GM18505 (cell line): Measurements from ENCODE around the gene EXOC3.
A peak's percentile ranks its signal among the peaks of the same experiment; 100 is the strongest.

Experiments used
- ATAC-seq: cut with Tn5 transposase; IDR thresholded peaks from one replicate; pipeline ENCODE4 v1.9.1; 2021; ENCODE audit not compliant: unreplicated experiment
- POLR2A ChIP-seq: IDR thresholded peaks from 4 replicates; pipeline ENCODE4 v1.6.1; 2011; ENCODE audit warnings: borderline replicate concordance; ENCODE audit not compliant: insufficient read depth, insufficient read length; ENCODE audit errors: extremely low read depth

The EXOC3 gene

DNA sequence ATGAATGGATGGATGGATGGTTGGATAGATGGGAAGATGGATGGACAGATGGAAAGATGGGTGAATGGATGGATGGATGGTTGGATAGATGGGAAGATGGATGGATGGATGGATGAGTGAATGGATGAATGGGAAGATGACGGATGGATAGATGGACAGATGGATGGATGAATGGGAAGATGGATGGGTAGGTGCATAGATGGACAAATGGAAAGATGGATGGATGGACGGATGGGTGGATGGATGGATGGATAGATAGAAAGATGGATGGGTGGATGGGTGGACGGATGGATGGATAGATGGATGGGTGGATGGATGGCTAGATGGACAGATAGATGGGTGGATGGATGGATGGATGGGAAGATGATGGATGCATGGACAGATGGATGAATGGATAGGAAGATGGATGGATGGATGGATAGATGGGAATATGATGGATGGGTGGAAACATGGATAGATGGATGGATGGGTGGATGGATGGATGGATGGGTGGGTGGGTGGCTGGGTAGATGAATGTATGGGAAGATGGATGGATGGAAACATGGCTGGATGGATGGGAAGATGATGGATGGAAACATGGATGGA, 16.5 kb upstream of the EXOC3 start:
- no peak for ATAC-seq
- TF ChIP-seq POLR2A: no peak

GRCh38 chr5:427415-428087, 15.4 kb upstream of the EXOC3 start:
- ATAC-seq: no peak
- no peak for TF ChIP-seq POLR2A

DNA sequence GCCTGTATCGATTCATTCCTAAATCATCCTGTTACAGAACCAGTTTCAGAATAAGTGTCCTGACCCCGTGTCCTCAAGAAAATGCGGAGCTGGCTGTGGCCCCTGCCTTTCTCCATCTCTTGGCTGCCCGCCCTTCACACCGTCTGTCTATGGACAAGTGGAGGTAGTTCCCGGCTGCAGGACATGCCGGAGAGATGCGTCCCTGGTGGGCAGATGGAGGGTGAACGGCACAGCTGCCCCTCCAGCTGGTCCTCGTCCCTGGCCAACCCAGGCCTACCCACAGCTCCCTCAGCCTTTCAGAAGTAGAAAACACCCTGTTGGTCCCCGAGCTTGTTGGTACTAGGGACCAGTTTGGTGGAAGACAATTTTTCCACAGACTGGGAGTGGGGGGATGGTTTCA, 14.8 kb upstream of the EXOC3 start:
- no peak for TF ChIP-seq POLR2A
- no peak for ATAC-seq

GRCh38 chr5:428754-429452, 14.1 kb upstream of the EXOC3 start:
- no peak for ATAC-seq
- no peak for TF ChIP-seq POLR2A

- no peak for ATAC-seq
- no peak for TF ChIP-seq POLR2A
Observed at GRCh38 chr5:429453-430188, 13.4 kb upstream of the EXOC3 start.

DNA sequence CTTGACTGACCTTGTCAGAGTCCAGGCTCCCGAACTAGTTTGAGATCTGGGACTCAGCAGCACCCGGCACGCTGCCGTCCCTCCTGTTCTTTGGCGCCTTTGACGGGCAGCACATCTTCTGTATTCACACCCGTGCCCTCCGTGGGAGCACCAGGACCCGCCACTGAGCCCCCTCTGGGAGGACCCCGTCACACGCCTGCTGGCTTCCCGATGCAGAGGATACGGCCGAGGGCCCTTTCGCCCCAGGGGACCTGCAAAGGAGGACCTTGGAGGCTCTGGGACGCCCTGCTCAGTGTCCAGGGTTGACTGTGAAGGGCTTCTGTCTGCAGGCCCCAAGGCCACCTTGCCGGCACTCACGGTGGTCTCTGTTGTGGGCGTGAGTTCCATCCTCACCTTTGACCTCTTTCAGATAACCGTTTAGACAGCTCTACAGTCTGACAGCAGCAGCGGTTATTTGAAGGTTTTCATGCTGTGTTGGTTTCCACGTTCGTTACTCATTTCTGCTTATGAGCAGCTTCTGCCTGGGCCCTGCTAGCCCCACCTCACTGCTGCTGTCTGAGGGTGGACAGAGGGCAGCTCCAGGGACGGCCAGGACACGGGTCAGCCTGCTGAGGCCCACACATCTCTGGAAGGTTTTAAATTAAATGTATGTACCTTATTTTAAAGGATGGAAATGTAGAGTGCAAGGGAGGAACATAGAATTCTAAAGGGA, 12.6 kb upstream of the EXOC3 start:
- TF ChIP-seq POLR2A: no peak
- no peak for ATAC-seq

DNA sequence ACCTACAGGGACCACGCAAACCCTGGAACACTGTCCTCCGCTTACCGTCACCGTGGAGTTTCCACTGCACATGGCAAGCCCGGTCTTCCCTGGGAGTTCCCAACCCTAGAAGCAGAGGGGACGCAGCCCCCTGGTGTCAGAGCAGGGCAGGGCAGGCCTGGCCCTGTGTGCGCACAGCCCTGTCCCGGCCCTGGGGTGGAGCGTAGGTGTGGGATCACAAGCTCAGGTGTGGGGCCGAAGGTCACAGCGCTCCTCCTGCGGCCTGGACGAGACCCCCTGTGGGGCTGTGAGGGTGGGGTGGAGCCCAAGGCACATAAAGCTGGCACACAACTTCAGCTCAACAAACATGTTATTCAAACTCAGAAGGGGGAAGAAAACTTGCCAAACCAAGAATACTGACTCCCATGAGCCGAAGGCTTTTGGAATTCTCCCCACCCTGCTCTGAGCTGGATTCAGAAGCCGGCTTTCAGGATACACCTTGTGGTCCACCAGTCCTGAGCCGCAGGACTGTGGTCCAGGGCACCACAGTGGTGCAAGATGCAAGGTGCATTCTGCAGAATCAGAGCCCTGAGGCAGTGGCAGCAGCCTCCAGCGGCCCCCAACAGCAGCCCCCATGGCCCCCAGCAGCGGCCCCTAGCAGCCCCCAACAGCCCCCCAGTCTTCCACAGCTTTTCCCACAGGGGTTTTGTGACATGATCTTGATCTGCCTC, 11.8 kb upstream of the EXOC3 start:
- no peak for TF ChIP-seq POLR2A
- ATAC-seq: peak; percentile 66

- TF ChIP-seq POLR2A: no peak
- ATAC-seq: no peak
Observed at GRCh38 chr5:431711-432050, 11.3 kb upstream of the EXOC3 start.

GRCh38 chr5:432201-432927, 10.6 kb upstream of the EXOC3 start:
- no peak for ATAC-seq
- TF ChIP-seq POLR2A: no peak

GRCh38 chr5:432928-433791, 9.8 kb upstream of the EXOC3 start:
- ATAC-seq: no peak
- no peak for TF ChIP-seq POLR2A

DNA sequence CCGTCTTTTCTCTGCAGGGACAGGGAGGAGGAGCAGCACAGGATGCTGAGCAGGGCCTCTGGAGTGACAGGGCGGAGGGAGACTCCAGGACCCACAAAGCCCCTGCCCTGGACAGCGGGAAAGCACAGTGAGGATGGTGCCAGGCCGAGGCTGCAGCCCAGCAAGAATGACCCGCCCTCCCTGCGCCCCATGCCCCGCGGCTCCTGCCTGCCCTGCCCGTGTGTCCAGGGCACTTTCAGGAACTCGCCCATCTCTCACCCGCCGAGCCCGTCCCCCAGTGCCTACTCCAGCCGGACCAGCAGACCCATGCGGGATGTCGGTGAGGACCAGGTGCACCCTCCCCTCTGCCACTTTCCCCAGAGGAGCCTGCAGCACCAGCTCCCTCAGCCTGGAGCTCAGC, 9.1 kb upstream of the EXOC3 start:
- ATAC-seq: no peak
- no peak for TF ChIP-seq POLR2A
